Heart left ventricle (tissue), 16 donors: ENCODE measurements around the gene KDM5B. TPM values are rescaled to one million over a fixed set of nuclear protein-coding genes. Genes with fewer than 3 reads are reported as not detected.

Source experiments
- ATAC-seq, 4 donors: fragments of 200-7000 bp; cut with Tn5 transposase; one replicate each; pipeline ENCODE4 v1.9.1; 2020 to 2022; ENCODE audit warnings: moderate library complexity in 4 of 4, mild to moderate bottlenecking in 3 of 4, moderate number of reproducible peaks in 1 of 4
- DNase-seq, 5 donors: peaks; one replicate each; pipeline ENCODE4 v3.0.0-alpha.2; 2020
- H3K27ac ChIP-seq, 12 donors: fragments of 200-600 bp; sonication (generic) in 4 of 12; one replicate each; pipeline versions ENCODE4 v1.5.0 to v1.8.0; 2016 to 2022; ENCODE audit warnings: mild to moderate bottlenecking in 2 of 12
- H3K27me3 ChIP-seq, 9 donors: fragments of 200-600 bp; sonication (generic) in 2 of 9; one replicate each; pipeline versions ENCODE4 v1.5.1 to v1.8.0; 2016 to 2022; ENCODE audit warnings: mild to moderate bottlenecking in 3 of 9
- H3K36me3 ChIP-seq, 9 donors: fragments of 200-600 bp; sonication (generic) in 2 of 9; one replicate each; pipeline versions ENCODE4 v1.5.0 to v1.8.0; 2018 to 2022; ENCODE audit warnings: mild to moderate bottlenecking in 2 of 9
- H3K4me1 ChIP-seq, 12 donors: fragments of 200-600 bp; sonication (generic) in 4 of 12; one replicate each; pipeline versions ENCODE4 v1.5.0 to v1.8.0; 2016 to 2022; ENCODE audit warnings: mild to moderate bottlenecking in 3 of 12
- H3K4me3 ChIP-seq, 12 donors: fragments of 200-600 bp; sonication (generic) in 4 of 12; one replicate each; pipeline versions ENCODE4 v1.5.0 to v1.8.0; 2017 to 2022; ENCODE audit warnings: mild to moderate bottlenecking in 9 of 12, moderate library complexity in 4 of 12
- H3K9me3 ChIP-seq, 12 donors: fragments of 200-600 bp; sonication (generic) in 4 of 12; one replicate each; pipeline versions ENCODE4 v1.5.0 to v1.8.0; 2016 to 2022; ENCODE audit warnings: mild to moderate bottlenecking in 1 of 12
- CTCF ChIP-seq, 12 donors: fragments of 200-600 bp; sonication (generic) in 4 of 12; IDR thresholded peaks; one replicate each; pipeline versions ENCODE4 v1.5.0 to v1.8.0; 2018 to 2022; ENCODE audit warnings: antibody characterized with exemption in 12 of 12, mild to moderate bottlenecking in 5 of 12
- POLR2A ChIP-seq, 2 donors: fragments of 450-650 bp; IDR thresholded peaks; one replicate each; pipeline ENCODE4 v1.6.1; 2017; ENCODE audit warnings: antibody characterized with exemption in 2 of 2, mild to moderate bottlenecking in 2 of 2, moderate library complexity in 2 of 2
- WGBS, 4 donors: extraction: QIAGEN DNeasy Blood & Tissue Kit in 2 of 4; methylation state at CpG; one replicate each; pipeline versions ENCODE4 v1.1.5 to v1.1.7; 2013 to 2018; 5-methylcytosine and 5-hydroxymethylcytosine counted together
- intact Hi-C, 10 donors: fragments of 100-400 bp; cut with DNase I; formaldehyde crosslinking; loops; one replicate each; pipeline versions ENCODE4 v1.11.1 to v1.14.2; 2022
- polyA plus RNA-seq, 2 donors: library from polyadenylated mRNA; stranded (reverse); fragments of 200-250 nt; gene quantifications; one replicate each; pipeline ENCODE4 v1.2.3, GENCODE V29; 2013
- total RNA-seq, 9 donors: library from RNA; depleted of rRNA in 2 of 9; stranded (reverse); fragments of >200 nt in 2 of 9; fragmentation: NEBNext Ultra II Directional in 3 of 9; extraction: Animal tissue kit (Norgen Biotek cat#: 25700) in 3 of 9; gene quantifications; one replicate each; pipeline versions ENCODE4 v1.1.0 to v1.2.4, GENCODE V29; 2016 to 2023
- donor health status: ischemic (EF 13 %, LVEDD 7.1; RV severe dilation, severe dysfunction).
- donor health status: healthy with polysubstance abuse.
- donor health status: DM: no; HTN: yes; CAD: no.
- donor health status: DM: no; HTN: no; CAD: no.
- donor health status: ischemic (EF 25% LVEDD 6.9; RV normal size, moderate dysfunction).
- donor health status: ischemic (EF 25% LVEDD 5.7; RV mildly dilated, moderate dysfunction).
- donor health status: healthy.
- donor health status: DM: yes; HTN: yes; CAD: no.
- donor health status: ischemic (EF 35%, LVEDD 5.7; RV mildly dilated, moderate dysfunction).
- donor health status: nonischemic (EF 11% LVEDD 7.7; RV severe dilation, severe dysfunction).
- donor health status: DM: yes; HTN: yes; CAD: no.
- donor health status: PGD.
- donor health status: ischemic (EF 29% LVEDD 5.4; RV normal size, mild dysfunction).
- donor health status: nonischemic (EF 23%, LVEDD 6.1; RV moderate dilation, normal function).

KDM5B gene
- total and polyA plus RNA-seq, 11 donors = 5.2 to 22.9 (median 14.1) TPM

DNA sequence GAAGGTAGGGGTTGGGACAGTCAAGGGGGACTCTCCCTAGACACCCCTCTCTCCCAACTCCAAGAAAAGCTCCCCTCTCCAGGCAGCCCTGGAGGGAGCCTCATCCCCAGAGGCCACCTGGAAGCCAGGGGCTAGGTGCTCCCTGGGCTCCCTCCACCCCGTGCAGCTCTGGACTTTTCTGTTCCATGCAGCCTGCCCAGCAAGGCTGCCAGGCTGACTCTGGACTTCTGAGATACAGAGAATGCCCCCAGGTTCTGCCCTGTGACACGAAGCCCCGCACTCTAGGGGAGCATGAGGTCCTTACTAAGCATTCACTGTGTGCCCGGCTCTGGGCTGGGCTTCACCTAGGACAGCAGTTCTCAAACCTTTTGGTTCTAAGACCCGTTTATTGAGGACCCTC lies 108.2 kb downstream of the KDM5B start:
- Histone ChIP-seq H3K9me3 (no peaks in the 10 kb centered on the region), H3K27me3 (peaks cover 0 to 91% (median 6%) of the 10 kb centered on the region in 9 donors), H3K4me1 (no peaks in the 10 kb centered on the region), H3K4me3 (no peak overlapping the region), H3K36me3 (no peaks in the 10 kb centered on the region), H3K27ac (no peak overlapping the region)
- intact Hi-C loops = loop anchor here in 2 of 10 donors (10.0 kb wide), 2 partner anchors 225 to 375 kb away; no protein-coding TSS in a partner anchor
- WGBS, 4 donors = 68 to 85% (median 79%) methylated on average over 5 of the region's 5 CpGs
- TF ChIP-seq CTCF (IDR thresholded peaks at IDR 0.05) = no peak
- no peak for TF ChIP-seq POLR2A (IDR thresholded peaks at IDR 0.05)
- ATAC-seq = no peak
- DNase-seq = no peak

DNA sequence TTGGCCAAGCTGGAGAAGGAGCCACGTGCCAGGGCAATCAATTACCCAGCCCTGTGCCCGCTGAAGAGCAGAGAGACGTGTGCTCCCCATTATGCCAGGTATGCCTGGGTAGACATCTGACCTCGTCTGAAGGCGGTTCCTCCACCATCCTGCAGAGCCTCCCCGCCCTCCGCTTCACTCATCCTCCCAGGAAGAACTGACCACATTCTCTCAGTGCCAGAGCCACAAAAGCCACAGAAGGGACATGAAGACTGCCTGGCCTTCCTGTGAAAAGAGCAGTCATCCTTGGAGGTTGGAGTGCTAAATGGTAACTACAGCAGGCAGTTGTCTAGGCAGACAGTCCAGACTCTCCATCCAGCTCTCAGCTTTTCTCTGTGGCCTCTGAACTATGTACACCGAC lies 109.9 kb downstream of the KDM5B start:
- Histone ChIP-seq H3K4me3 (no peak overlapping the region), H3K27me3 (peaks cover 0 to 96% (median 6%) of the 10 kb centered on the region in 9 donors), H3K9me3 (no peaks in the 10 kb centered on the region), H3K36me3 (no peaks in the 10 kb centered on the region), H3K27ac (no peak overlapping the region), H3K4me1 (no peaks in the 10 kb centered on the region)
- ATAC-seq (no peak), DNase-seq (no peak)
- intact Hi-C loops = no loop called here
- TF ChIP-seq POLR2A (IDR thresholded peaks at IDR 0.05) = no peak
- TF ChIP-seq CTCF (IDR thresholded peaks at IDR 0.05) = no peak
- 63 to 75% (median 71%) methylated on average over 8 of the region's 8 CpGs for WGBS, 4 donors

DNA sequence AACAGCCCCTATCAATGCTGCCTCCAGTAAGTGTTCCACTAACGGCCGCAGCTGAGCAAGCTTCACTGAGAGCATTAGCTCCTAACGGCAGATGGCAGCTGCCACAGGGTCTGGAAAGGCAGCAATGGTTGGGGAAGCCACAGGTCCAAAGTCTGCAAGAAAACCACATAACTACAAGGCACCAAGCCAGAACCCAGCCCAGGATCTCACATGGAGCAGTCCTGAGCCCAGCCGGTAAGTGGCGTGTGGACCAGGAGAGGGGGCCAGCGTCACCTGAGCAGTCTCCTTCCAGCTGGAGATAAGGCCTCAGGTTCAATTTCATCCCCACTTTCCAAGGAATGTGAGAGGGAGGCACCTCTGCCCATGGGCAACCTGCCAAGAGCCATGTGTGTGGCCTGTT lies 111.2 kb downstream of the KDM5B start:
- no peaks in the 10 kb centered on the region for H3K9me3 ChIP-seq
- H3K4me1 ChIP-seq = no peaks in the 10 kb centered on the region
- intact Hi-C loops = no loop called here
- H3K4me3 ChIP-seq = no peak overlapping the region
- ATAC-seq = no peak
- H3K27me3 ChIP-seq = peaks cover 0 to 91% (median 6%) of the 10 kb centered on the region in 9 donors
- no peak for DNase-seq
- H3K36me3 ChIP-seq = no peaks in the 10 kb centered on the region
- 58 to 69% (median 61%) methylated on average over 6 of the region's 6 CpGs for WGBS, 4 donors
- no peak overlapping the region for H3K27ac ChIP-seq
- TF ChIP-seq CTCF (IDR thresholded peaks at IDR 0.05) = no peak
- no peak for TF ChIP-seq POLR2A (IDR thresholded peaks at IDR 0.05)

DNA sequence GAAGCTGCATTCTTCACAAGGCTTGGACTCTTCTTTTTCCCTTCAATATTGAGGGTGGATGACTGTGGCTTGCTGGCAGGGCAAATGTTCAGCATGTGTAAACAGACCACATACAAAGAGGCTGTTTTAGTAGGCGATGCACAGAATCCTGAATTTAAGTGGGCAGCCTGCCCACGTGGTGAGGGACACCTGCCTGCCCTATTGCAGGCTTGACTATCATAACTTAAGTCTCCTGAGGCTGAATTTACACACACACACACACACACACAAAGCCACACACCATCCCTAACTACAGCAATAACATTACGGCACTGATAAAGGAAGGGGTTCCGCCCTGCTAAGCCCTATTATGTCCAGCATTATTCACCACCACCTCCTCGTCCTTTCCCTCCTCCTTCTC lies 113.9 kb downstream of the KDM5B start:
- ATAC-seq (no peak), DNase-seq (no peak)
- Histone ChIP-seq H3K27ac (no peak overlapping the region), H3K9me3 (no peaks in the 10 kb centered on the region), H3K4me3 (no peak overlapping the region), H3K4me1 (no peaks in the 10 kb centered on the region), H3K27me3 (peaks cover 0 to 75% (median 10%) of the 10 kb centered on the region in 9 donors), H3K36me3 (no peaks in the 10 kb centered on the region)
- intact Hi-C loops = no loop called here
- 58 to 69% (median 62%) methylated on average over 5 of the region's 5 CpGs for WGBS, 4 donors
- TF ChIP-seq POLR2A (IDR thresholded peaks at IDR 0.05) (no peak), CTCF (IDR thresholded peaks at IDR 0.05) (no peak)
